ENCODE data around the gene ACTRT2. TPM values are rescaled to one million over a fixed set of nuclear protein-coding genes. Genes with fewer than 3 reads are reported as not detected.

The ACTRT2 gene
- total and polyA plus RNA-seq, 2 of the 8 experiments (the other 6 are each of a cell fraction or from before 2014, with no cell fraction given): not detected

DNA sequence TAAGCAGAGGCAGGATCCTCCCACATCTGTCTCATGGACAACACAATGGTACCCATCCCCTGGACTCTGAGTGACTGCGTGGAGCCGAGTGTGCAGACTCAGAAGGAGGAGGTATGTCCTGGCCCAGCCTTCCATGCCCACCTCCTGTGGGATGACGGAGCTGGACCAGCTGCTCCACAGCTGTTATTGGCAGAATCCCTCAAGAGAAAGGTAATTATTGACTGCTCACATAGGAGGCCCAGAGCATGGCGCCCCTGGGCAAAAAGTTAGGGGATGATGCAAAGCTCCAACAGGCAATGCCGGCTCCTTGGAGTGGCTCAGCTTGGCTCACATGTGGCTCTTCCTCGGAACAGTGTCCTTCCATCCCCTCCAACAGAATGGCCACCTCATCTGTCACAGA lies 12.2 kb upstream of the ACTRT2 start:
- POLR2A ChIA-PET (ENCODE audit: partially characterized antibody): no interaction called here
- H3K4me1 ChIP-seq (replicated peaks in 1 of 4; ENCODE audit: control insufficient read depth in 3 of 4, insufficient read depth in 4 of 4, low read length in 3 of 4): peaks cover 0 to 5% (median 0%) of the 10 kb centered on the region in 4 experiments; a peak in 1 of 7 replicates
- H3K79me2 ChIP-seq (ENCODE audit: control insufficient read depth in 1 of 2, insufficient read depth in 2 of 2, low read length in 2 of 2): no peaks in the 10 kb centered on the region
- DNase-seq (ENCODE audit: low read depth in 1 of 2, low spot score in 2 of 2): no peak
- H3K4me3 ChIP-seq (ENCODE audit: extremely low read depth in 1 of 4, insufficient read depth in 2 of 4, low read depth in 3 of 4, low read length in 4 of 4): no peak overlapping the region
- H3K23me2 ChIP-seq (ENCODE audit: low read depth, low read length): no peaks in the 10 kb centered on the region
- no peak overlapping the region for H2BK120ac ChIP-seq (replicated peaks; ENCODE audit: low read depth, low read length)
- no peak overlapping the region for H3K9ac ChIP-seq (replicated peaks in 1 of 4; ENCODE audit: extremely low read depth in 1 of 4, low read depth in 3 of 4, low read length in 3 of 4)
- TF ChIP-seq CEBPB (IDR thresholded peaks at IDR 0.05; ENCODE audit: low read depth, low read length): no peak
- no peak for TF ChIP-seq HDAC2 (IDR thresholded peaks at IDR 0.05; ENCODE audit: borderline replicate concordance in 1 of 2, low read depth in 2 of 2, low read length in 2 of 2)
- no peak for TF ChIP-seq HDAC6 (IDR thresholded peaks at IDR 0.05; ENCODE audit: low read depth, low read length)
- no peak for TF ChIP-seq RBBP5 (IDR thresholded peaks at IDR 0.05; ENCODE audit: borderline replicate concordance, low read depth, low read length)
- no peak for TF ChIP-seq JUN (IDR thresholded peaks at IDR 0.05; ENCODE audit: low read depth, low read length)
- no peak overlapping the region for H4K5ac ChIP-seq (ENCODE audit: insufficient read length, low read depth, low read length)
- no peak overlapping the region for H3K56ac ChIP-seq (replicated peaks; ENCODE audit: insufficient read length, low read depth, low read length)
- no peak overlapping the region for H2BK5ac ChIP-seq (ENCODE audit: low read depth, low read length)
- CTCF ChIA-PET (ENCODE audit: partially characterized antibody): no interaction called here
- no peaks in the 10 kb centered on the region for H3K79me1 ChIP-seq (ENCODE audit: low read depth, low read length)
- WGBS, 2 experiments (ENCODE audit: extremely low coverage in 1 of 2, insufficient coverage in 1 of 2, insufficient read length in 1 of 2, insufficient replicate concordance in 2 of 2, low coverage in 1 of 2, low lambda C conversion rate in 2 of 2, missing lambda C conversion rate in 1 of 2): 81% methylated on average over 6 of the region's 6 CpGs; no CpG with 5 or more reads in 1 of the 2 experiments
- FAIRE-seq: no peak
- H3K4me2 ChIP-seq (ENCODE audit: insufficient read depth in 1 of 2, low read depth in 2 of 2, low read length in 2 of 2): no peak overlapping the region
- no peak overlapping the region for H3K23ac ChIP-seq (ENCODE audit: insufficient read length)
- H2BK20ac ChIP-seq (ENCODE audit: low read length): no peak overlapping the region
- H3K14ac ChIP-seq (ENCODE audit: insufficient read length): no peak overlapping the region
- peaks cover 0 to 4% (median 0%) of the 10 kb centered on the region in 4 experiments; a peak in 3 of 7 replicates for H3K27me3 ChIP-seq (replicated peaks in 1 of 4; ENCODE audit: control insufficient read depth in 3 of 4, extremely low read depth in 1 of 4, insufficient read depth in 3 of 4, low read length in 3 of 4)
- no peak overlapping the region for H2AFZ ChIP-seq (ENCODE audit: low read length)
- H3K4ac ChIP-seq (replicated peaks; ENCODE audit: insufficient read length, low read depth, low read length): no peak overlapping the region
- H3K9me3 ChIP-seq (ENCODE audit: insufficient read depth in 2 of 2, low read depth in 1 of 2, low read length in 1 of 2): peaks cover 56 to 85% of the 10 kb centered on the region in 2 experiments
- H3K27ac ChIP-seq (ENCODE audit: low read depth, low read length): no peak overlapping the region
- H3K36me3 ChIP-seq (ENCODE audit: control insufficient read depth in 2 of 4, insufficient read depth in 4 of 4, low read length in 3 of 4): no peaks in the 10 kb centered on the region
- H2AK5ac ChIP-seq (ENCODE audit: low read depth, low read length): no peak overlapping the region
- no peak overlapping the region for H4K91ac ChIP-seq (replicated peaks; ENCODE audit: insufficient read length, low read length)
- H2BK15ac ChIP-seq (ENCODE audit: low read length): no peak overlapping the region
- H2BK12ac ChIP-seq (ENCODE audit: low read depth, low read length): no peak overlapping the region
- no peaks in the 10 kb centered on the region for H4K20me1 ChIP-seq (replicated peaks in 1 of 2; ENCODE audit: control insufficient read depth in 1 of 2, insufficient read depth in 2 of 2, low read length in 2 of 2)
- no peak overlapping the region for H4K8ac ChIP-seq (ENCODE audit: extremely low read depth, insufficient read depth, low read length)
- H3K18ac ChIP-seq (ENCODE audit: extremely low read depth, low read length): no peak overlapping the region

Data from H1 (cell line).